Germinal center (tissue), 1 donor: ENCODE measurements around the gene ZNF180.
A peak's percentile ranks its signal among the peaks of the same experiment; 100 is the strongest.
"Not testable (repeated sequence)": the region's sequence is repeated elsewhere in the genome, so short reads cannot be mapped to it uniquely, and the experiment has no call there.

Experiments used
- DNase-seq: peaks from one replicate; pipeline ENCODE4 v3.0.0; 2012; ENCODE audit warnings: mixed read lengths, low spot score

The ZNF180 gene

GRCh38 chr19:44498988-44499387 lies 1.3 kb downstream of the ZNF180 start:
- DNase-seq = no peak

- no peak for DNase-seq
These were observed 3.6 kb downstream of the ZNF180 start for GRCh38 chr19:44496711-44497110.

- DNase-seq = no peak
These were observed 23.5 kb downstream of the ZNF180 start for GRCh38 chr19:44476559-44477408.

- not testable (repeated sequence) for DNase-seq
These were observed 31.6 kb downstream of the ZNF180 start for GRCh38 chr19:44468730-44469129.

- DNase-seq = not testable (repeated sequence)
These were observed 37.6 kb downstream of the ZNF180 start for GRCh38 chr19:44462600-44463286.

- DNase-seq = not testable (repeated sequence)
These were observed 44.3 kb downstream of the ZNF180 start for GRCh38 chr19:44456016-44456415.

GRCh38 chr19:44455100-44455499 lies 45.2 kb downstream of the ZNF180 start:
- no peak for DNase-seq

- no peak for DNase-seq
These were observed 48.0 kb downstream of the ZNF180 start for GRCh38 chr19:44452367-44452766.

DNA sequence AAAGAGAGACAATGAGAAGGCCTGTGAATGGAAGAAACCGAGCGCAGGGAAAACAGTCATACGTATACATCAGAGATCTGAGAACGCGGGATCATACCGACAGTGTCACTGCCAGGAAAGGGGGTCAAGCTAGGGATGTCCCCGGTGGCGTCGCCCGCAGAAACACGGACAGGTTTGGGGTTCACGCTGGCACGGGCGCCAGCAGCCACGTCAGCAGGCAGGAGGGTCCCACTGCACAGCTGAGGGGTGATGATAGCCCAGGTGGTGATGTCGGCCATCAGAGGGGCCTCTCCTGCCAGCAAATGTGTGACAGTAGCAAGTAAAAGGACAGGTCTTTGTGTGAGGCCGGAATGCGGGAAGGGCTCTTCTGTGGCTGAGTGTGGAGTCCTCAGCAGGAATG lies 48.6 kb downstream of the ZNF180 start:
- DNase-seq = no peak

DNA sequence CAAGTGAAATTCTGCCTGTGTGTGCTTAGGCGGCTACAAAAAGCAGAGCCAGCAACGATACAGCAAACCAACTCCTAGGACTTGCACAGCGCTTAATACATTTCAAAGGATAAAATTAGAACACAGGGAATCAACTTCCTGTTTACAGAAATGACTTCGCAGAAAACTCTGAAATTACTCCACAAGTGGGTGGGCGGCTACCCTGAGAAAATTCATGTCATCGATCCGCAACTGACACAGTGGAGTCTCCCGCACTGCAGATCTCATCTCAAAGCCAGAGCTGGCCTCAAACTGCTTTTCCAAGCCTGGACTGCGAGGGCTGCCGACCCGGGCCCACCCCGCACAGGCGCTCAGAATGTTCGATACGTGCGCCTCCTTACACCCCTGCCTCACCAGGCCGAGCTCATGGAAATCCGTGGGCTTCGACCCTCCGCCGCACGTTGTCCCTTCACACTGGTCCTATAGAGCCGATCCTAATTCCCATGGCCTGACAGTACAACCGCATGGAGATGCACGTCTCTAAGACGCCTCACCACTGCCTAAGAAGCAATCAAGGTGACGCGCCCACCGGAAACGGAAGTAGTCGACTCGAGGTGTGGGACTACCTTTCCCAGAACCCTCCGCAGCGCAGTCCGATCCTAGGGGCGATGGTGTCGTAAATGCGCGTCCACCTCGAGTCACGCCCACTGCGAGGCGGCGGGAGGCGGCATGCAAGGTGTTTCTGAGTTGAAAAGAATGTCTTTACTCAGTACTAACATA lies 52.2 kb downstream of the ZNF180 start, which contains the start of gene ZNF229:
Gene ZNF229, minus strand, starts transcription at position 557 of the 759 bp plus-strand sequence. CDS start 5,625 bp downstream, outside the sequence.
- peak; percentile 70 for DNase-seq

GRCh38 chr19:44438441-44438840 lies 61.9 kb downstream of the ZNF180 start:
- no peak for DNase-seq

DNA sequence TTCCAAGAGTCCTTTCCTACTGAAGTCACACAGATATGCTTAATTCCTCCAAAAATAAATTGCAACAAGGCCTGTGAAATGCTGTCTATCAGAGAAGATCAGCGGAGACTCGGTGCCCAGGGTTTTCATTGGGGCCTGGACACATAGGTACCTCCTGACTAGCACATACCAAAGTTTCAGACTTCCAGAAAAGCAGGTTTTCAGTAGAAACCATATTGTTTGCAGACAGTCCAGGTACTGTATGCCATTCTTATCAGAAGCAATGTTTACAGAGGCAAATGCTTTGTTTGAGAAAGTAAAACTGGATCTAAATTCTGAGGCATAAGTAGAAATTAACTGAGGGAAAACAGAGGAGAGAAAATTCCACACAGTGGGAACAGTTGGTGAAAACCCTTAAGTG lies 64.9 kb downstream of the ZNF180 start:
- DNase-seq = no peak

- no peak for DNase-seq
These were observed 69.4 kb downstream of the ZNF180 start for GRCh38 chr19:44430956-44431355.
